HL-60/S4 treated with phorbol 12-myristate 13-acetate at 8.2 ng/mL for 4 days and 3 days (cell line): ENCODE measurements around the gene GPRASP3.

Experiments
- in situ Hi-C: fragments of 300-500 bp; cut with MboI; formaldehyde crosslinking; loops from 2 replicates; pipeline ENCODE4 v1.15.0; 2022; ENCODE audit warnings: low sequenced_read_pairs

GPRASP3 gene

DNA sequence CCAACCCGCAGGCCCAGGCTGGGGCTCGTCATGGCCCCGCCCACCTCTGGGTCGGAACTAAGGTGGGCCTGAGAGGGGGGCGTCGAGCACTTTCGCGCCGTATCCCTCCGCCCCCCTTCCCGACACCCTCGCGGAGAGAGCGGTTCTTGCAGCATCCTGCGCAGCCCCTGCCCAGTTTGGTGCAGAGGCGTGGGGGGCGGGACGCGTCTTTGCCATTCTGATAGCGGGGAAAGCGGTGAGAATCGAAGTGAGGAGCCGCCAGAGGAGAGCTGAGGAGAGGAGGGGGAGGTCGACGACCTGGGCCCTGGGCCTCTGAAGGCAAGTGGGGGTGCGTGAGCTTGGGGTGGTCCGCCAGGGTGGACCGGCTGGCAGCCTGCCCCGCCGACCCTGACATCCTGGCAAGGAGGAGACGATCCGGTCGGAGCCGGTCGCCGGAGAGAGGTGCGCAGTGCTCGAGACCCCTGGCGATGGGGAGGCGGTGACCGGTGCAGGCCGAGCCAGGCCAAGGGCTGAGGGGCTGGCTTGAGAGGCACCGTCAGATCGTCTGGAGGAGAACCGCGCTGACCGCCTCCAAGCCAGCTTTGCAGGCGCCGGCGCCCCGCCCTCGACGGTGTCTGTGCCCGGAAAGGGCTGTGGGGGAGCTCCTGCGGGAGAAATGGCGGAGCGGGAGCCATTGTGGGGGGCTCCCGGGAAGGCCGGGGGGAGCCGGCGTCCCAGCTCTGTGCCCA is 25.5 kb downstream of the GPRASP3 start:
- in situ Hi-C loops: no loop called here

DNA sequence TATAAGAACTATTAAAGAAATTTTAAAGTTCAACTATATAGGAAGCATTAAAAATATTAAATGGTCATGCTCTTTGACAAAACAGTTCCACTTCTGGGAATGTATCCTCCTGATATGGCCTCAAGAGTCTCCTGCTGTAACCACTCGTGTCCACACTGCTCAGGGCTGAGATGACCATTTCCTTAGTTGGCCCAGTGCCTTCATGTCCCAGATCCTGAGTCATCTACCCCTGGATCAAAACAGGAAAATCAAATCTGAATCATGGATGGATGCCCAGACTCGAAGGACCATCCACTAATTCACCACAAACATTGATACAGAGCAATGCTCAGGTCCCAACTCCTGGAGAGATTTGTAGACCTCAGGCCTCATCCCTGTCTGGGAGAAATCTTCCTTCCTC is 44.7 kb downstream of the GPRASP3 start:
- in situ Hi-C loops: no loop called here

DNA sequence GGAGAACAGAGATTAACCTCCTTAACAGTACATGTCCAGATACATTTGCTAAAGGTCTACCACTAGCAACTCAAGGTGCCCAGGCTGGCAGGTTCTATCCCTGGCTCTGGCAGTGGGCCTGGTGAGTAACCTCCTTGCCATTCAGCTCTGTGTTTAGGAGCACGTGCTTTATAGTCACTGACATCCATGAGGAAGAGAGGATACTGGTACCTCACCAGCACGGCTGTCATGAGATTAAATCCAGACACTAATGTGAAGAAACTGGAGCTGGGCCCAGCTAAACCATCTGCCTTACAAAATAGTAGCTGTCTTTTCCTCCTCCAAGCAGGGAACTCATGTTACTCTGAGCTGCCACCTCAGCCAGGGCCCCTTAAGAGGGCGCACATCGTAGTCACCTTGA is 45.3 kb downstream of the GPRASP3 start:
- in situ Hi-C loops: no loop called here

DNA sequence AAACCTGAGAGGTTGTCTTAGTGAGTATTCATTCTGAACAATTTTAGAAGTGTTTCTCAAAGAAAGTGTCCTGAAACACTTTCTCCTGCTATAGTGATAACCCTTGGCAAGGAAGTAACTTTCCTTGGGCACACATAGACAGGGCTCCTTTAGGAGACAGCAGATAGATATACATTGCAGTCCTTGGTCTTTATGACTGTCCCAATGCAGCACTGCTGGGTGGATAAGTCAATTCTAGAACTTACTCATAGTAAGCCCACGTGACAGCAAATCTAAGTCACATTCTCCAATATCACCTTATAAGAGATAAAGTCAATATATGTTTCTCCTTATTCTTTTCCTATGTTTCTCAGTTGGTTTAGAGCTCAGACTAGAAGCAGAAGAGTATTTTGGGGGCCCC is 46.7 kb downstream of the GPRASP3 start:
- in situ Hi-C loops: no loop called here

DNA sequence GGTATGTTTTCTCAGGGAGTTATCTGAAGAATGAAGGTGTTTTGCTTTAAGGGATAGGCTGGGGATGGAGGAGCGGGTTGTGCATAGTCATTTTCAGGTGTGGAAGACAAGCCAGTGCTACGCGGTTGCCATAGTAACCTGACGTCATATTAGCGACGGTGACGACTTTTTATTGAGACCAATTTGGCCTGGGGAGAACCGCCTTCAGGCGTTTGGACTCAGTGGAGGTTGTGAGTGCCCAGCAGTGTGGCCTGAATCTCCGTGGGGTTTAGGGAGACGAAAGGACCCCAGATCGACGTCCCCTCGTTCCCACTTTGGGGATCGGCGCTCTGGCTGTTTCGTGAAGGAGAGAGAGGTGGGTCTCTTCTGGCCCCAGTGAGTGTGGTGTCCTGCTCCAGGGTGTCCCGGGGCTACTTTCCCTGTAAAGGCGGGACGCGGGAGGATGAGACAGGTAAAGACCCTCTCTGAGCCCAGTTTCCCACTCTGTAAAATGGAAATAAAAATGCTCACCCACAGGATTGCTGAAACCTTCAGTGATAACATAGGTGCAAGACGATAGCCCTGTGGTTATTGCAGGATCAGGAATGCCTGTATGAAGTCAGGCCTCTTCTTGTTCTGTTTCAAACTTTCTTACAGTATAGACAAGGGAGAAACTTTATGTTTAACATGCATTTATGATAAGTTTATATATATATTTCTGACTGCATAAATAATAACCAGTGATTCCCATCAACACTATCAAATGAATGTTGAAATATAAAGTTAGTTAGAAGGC is 48.6 kb downstream of the GPRASP3 start:
- in situ Hi-C loops: no loop called here
